HepG2 (cell line): ENCODE measurements around the gene GP2. TPM values are rescaled to one million over a fixed set of nuclear protein-coding genes. Genes with fewer than 3 reads are reported as not detected.
A peak's percentile ranks its signal among the peaks of the same experiment; 100 is the strongest.

Source experiments
- ATAC-seq: fragments of 200-7000 bp; cut with Tn5 transposase; 3 replicates; pipeline ENCODE4 v1.9.1; 2020; ENCODE audit warnings: mild to moderate bottlenecking, moderate library complexity
- BruUV-seq: library from RNA; stranded (reverse); fragments of 400-500 nt; replicated peaks from 2 replicates; lab custom pipeline; 2021; lab: Mats Ljungman, UMichigan
- CTCF ChIA-PET: fragments of 300-600 bp; formaldehyde crosslinking; extraction: SDS; loops from one replicate; lab custom pipeline; 2021; ENCODE audit warnings: low total read pairs, inconsistent platforms, low intra/inter-chr PET ratio; lab: Yijun Ruan, JAX
- POLR2A ChIA-PET: fragments of 350-600 bp; sonication (Branson Sonifier 250); formaldehyde crosslinking; loops from one replicate; lab custom pipeline; 2020; ENCODE audit warnings: antibody characterized with exemption, inconsistent platforms; lab: Yijun Ruan, JAX
- DNase-seq: peaks from one replicate; pipeline ENCODE4 v3.0.0-alpha.2; 2015; ENCODE audit warnings: low spot score
- FAIRE-seq: peaks from 3 replicates; lab custom pipeline; 2011; peaks lifted over from hg19 to GRCh38; lab: Jason Lieb, UNC
- H2AFZ ChIP-seq: one replicate; pipeline ENCODE4 v1.6.1; 2011; ENCODE audit warnings: low read length, inconsistent platforms
- H3K27ac ChIP-seq: fragments of 300-600 bp; 3 replicates; pipeline ENCODE4 v1.8.0; 2011; ENCODE audit warnings: mixed run types, mild to moderate bottlenecking, mixed read lengths, low read length, inconsistent platforms; ENCODE audit not compliant: insufficient read depth; ENCODE audit errors: extremely low read length
- H3K27me3 ChIP-seq, 2 experiments: fragments of 200-600 bp in 1 of 2; 2 replicates in 1 of 2; 3 replicates in 1 of 2; pipeline versions ENCODE4 v1.6.0 to v1.8.0; 2011; ENCODE audit warnings: low read length in 2 of 2, mild to moderate bottlenecking in 2 of 2, moderate library complexity in 2 of 2, inconsistent platforms in 1 of 2; ENCODE audit not compliant: insufficient read depth in 2 of 2, control insufficient read depth in 1 of 2
- H3K36me3 ChIP-seq, 2 experiments: fragments of 200-600 bp in 1 of 2; replicated peaks in 1 of 2; 2 replicates in 1 of 2; 3 replicates in 1 of 2; pipeline versions ENCODE4 v1.5.1 to v1.8.0; 2011; ENCODE audit warnings: low read length in 2 of 2, inconsistent platforms in 1 of 2; ENCODE audit not compliant: insufficient read depth in 2 of 2, control insufficient read depth in 1 of 2
- H3K4me1 ChIP-seq: 2 replicates; pipeline ENCODE4 v1.5.1; 2012; ENCODE audit warnings: low read length, inconsistent platforms; ENCODE audit not compliant: insufficient read depth
- H3K4me2 ChIP-seq: 2 replicates; pipeline ENCODE4 v1.6.0; 2011; ENCODE audit warnings: low read depth, low read length, inconsistent platforms
- H3K4me3 ChIP-seq, 3 experiments: fragments of 200-600 bp in 1 of 3; sonication (generic), shearing (Covaris generic) in 1 of 3; replicated peaks in 1 of 3; 2 replicates each; pipeline ENCODE4 v1.5.1; 2011 to 2016; ENCODE audit warnings: low read length in 3 of 3, inconsistent platforms in 2 of 3, low read depth in 2 of 3, mild to moderate bottlenecking in 2 of 3, control low read depth in 1 of 3, mixed read lengths in 1 of 3; ENCODE audit not compliant: insufficient read depth in 1 of 3
- H3K79me2 ChIP-seq: one replicate; pipeline ENCODE4 v1.6.1; 2011; ENCODE audit warnings: low read length, inconsistent platforms; ENCODE audit not compliant: insufficient read depth
- H3K9ac ChIP-seq: 2 replicates; pipeline ENCODE4 v1.6.0; 2011; ENCODE audit warnings: mild to moderate bottlenecking, low read depth, low read length, inconsistent platforms; ENCODE audit not compliant: insufficient read depth
- H3K9me3 ChIP-seq: 2 replicates; pipeline ENCODE4 v1.5.1; 2012; ENCODE audit warnings: mild to moderate bottlenecking, low read length
- H4K20me1 ChIP-seq: 2 replicates; pipeline ENCODE4 v1.6.0; 2011; ENCODE audit warnings: inconsistent platforms, mild to moderate bottlenecking, low read length, moderate library complexity; ENCODE audit not compliant: insufficient read depth
- CEBPG ChIP-seq: IDR thresholded peaks from 2 replicates; pipeline ENCODE4 v1.6.1; 2016
- CHD2 ChIP-seq: IDR thresholded peaks from 2 replicates; pipeline ENCODE4 v1.6.1; 2011; ENCODE audit warnings: low read depth, low read length, improper control_type of control experiment
- CSRNP1 ChIP-seq: sonication (generic); formaldehyde crosslinking; IDR thresholded peaks from 2 replicates; pipeline ENCODE4 v1.8.1; 2023; ENCODE audit warnings: mild to moderate bottlenecking, missing genetic modification reagents
- FOXK1 ChIP-seq: sonication (generic); formaldehyde crosslinking; IDR thresholded peaks from 2 replicates; pipeline ENCODE4 v1.4.0; 2020; ENCODE audit warnings: low read depth, missing genetic modification reagents, borderline replicate concordance
- GPN1 ChIP-seq: sonication (generic); formaldehyde crosslinking; IDR thresholded peaks from 2 replicates; pipeline ENCODE4 v1.5.1; 2020; ENCODE audit warnings: missing genetic modification reagents, borderline replicate concordance
- KDM3A ChIP-seq: IDR thresholded peaks from 2 replicates; pipeline ENCODE4 v1.6.1; 2018; ENCODE audit warnings: low read depth, missing compliant biosample characterization
- MAFK ChIP-seq, 2 experiments: IDR thresholded peaks in 1 of 2; conservative IDR thresholded peaks in 1 of 2; 2 replicates each; pipeline ENCODE4 v1.6.1; 2011; ENCODE audit warnings: improper control_type of control experiment in 2 of 2, low read length in 2 of 2
- MIXL1 ChIP-seq: IDR thresholded peaks from 2 replicates; pipeline ENCODE4 v1.6.1; 2016
- MTF1 ChIP-seq: sonication (generic); formaldehyde crosslinking; IDR thresholded peaks from 2 replicates; pipeline ENCODE4 v1.5.0; 2020; ENCODE audit warnings: missing genetic modification reagents
- RAD21 ChIP-seq: fragments of 450-650 bp; formaldehyde crosslinking; IDR thresholded peaks from 2 replicates; pipeline ENCODE4 v1.5.0; 2020; ENCODE audit warnings: mild to moderate bottlenecking
- REST ChIP-seq, 2 experiments: IDR thresholded peaks; 2 replicates each; pipeline ENCODE4 v1.6.1; 2011 to 2012; ENCODE audit warnings: low read length in 2 of 2, borderline replicate concordance in 1 of 2, low read depth in 1 of 2, mild to moderate bottlenecking in 1 of 2, moderate library complexity in 1 of 2
- SP4 ChIP-seq: sonication (generic); formaldehyde crosslinking; IDR thresholded peaks from 2 replicates; pipeline ENCODE4 v1.8.1; 2023; ENCODE audit warnings: mild to moderate bottlenecking, missing genetic modification reagents
- SSRP1 ChIP-seq: IDR thresholded peaks from 2 replicates; pipeline ENCODE4 v1.6.1; 2016; ENCODE audit warnings: control low read depth
- ZC3H4 ChIP-seq: sonication (generic); formaldehyde crosslinking; IDR thresholded peaks from 2 replicates; pipeline ENCODE4 v1.4.0; 2020; ENCODE audit warnings: missing genetic modification reagents, borderline replicate concordance
- ZFP36 ChIP-seq: fragments of 150-350 bp; IDR thresholded peaks from 2 replicates; pipeline ENCODE4 v1.6.1; 2018; ENCODE audit warnings: borderline replicate concordance, low read length, low read depth; ENCODE audit not compliant: partially characterized antibody
- ZFP90 ChIP-seq: sonication (generic); formaldehyde crosslinking; IDR thresholded peaks from 2 replicates; pipeline ENCODE4 v1.8.0; 2022; ENCODE audit warnings: missing genetic modification reagents, mild to moderate bottlenecking, inconsistent platforms, borderline replicate concordance
- ZNF501 ChIP-seq: sonication (generic); formaldehyde crosslinking; IDR thresholded peaks from 2 replicates; pipeline ENCODE4 v1.5.1; 2020; ENCODE audit warnings: mild to moderate bottlenecking, moderate library complexity, missing genetic modification reagents
- ZNF558 ChIP-seq: sonication (generic); formaldehyde crosslinking; IDR thresholded peaks from 2 replicates; pipeline ENCODE4 v1.9.0; 2022; ENCODE audit warnings: mild to moderate bottlenecking, missing genetic modification reagents, borderline replicate concordance
- ZNF607 ChIP-seq: sonication (generic); formaldehyde crosslinking; IDR thresholded peaks from 2 replicates; pipeline ENCODE4 v1.5.1; 2020; ENCODE audit warnings: missing genetic modification reagents, mild to moderate bottlenecking, borderline replicate concordance
- ZNF746 ChIP-seq: sonication (generic); formaldehyde crosslinking; IDR thresholded peaks from 2 replicates; pipeline ENCODE4 v1.8.0; 2022; ENCODE audit warnings: mild to moderate bottlenecking, missing genetic modification reagents
- ZSCAN12 ChIP-seq: sonication (generic); formaldehyde crosslinking; IDR thresholded peaks from 2 replicates; pipeline ENCODE4 v1.9.0; 2021; ENCODE audit warnings: mild to moderate bottlenecking, missing genetic modification reagents
- ZZZ3 ChIP-seq: sonication (generic); formaldehyde crosslinking; IDR thresholded peaks from 2 replicates; pipeline ENCODE4 v1.4.0; 2020; ENCODE audit warnings: missing genetic modification reagents, mild to moderate bottlenecking, borderline replicate concordance
- WGBS: methylation state at CpG from one replicate; pipeline ENCODE4 v1.1.6; 2017; ENCODE audit warnings: low lambda C conversion rate; 5-methylcytosine and 5-hydroxymethylcytosine counted together
- in situ Hi-C: cut with HindIII; loops from 2 replicates; pipeline ENCODE4 v1.10.0; 2017; ENCODE audit warnings: low pct_unique_long_range_greater_than_20kb; ENCODE audit not compliant: extremely low pct_ligation_motif_present
- intact Hi-C: fragments of 100-400 bp; cut with micrococcal nuclease; formaldehyde crosslinking; loops from one replicate; pipeline ENCODE4 v1.10.0; 2022; ENCODE audit not compliant: unreplicated experiment
- polyA plus RNA-seq, 8 experiments: library from polyadenylated mRNA; depleted of rRNA in 3 of 8; stranded (reverse) in 7 of 8; unstranded in 1 of 8; fragments of >200 nt; fragmentation: Illumina TruSeq in 4 of 8; extraction: Trizol in 4 of 8; gene quantifications; 2 replicates each; pipeline versions ENCODE4 v1.2.1 to v1.2.3, GENCODE V29; 2011 to 2016; ENCODE audit warnings: low read depth in 4 of 8, missing spikeins in 1 of 8, mixed read lengths in 1 of 8; ENCODE audit not compliant: insufficient read depth in 1 of 8
- total RNA-seq, 5 experiments: library from RNA; depleted of rRNA; stranded (reverse); fragments of >200 nt; fragmentation: Illumina TruSeq; extraction: Trizol; gene quantifications; 2 replicates each; pipeline ENCODE4 v1.2.3, GENCODE V29; 2016; ENCODE audit warnings: low read depth in 1 of 5

Gene GP2
- total and polyA plus RNA-seq, 2 of the 13 experiments (the other 11 are each of a cell fraction or from before 2014, with no cell fraction given): 0.15 to 0.69 TPM

GRCh38 chr16:20271893-20272292, 55.4 kb downstream of the GP2 start:
- intact Hi-C loops: no loop called here
- no TSS peak for BruUV-seq
- no peak for ATAC-seq
- ChIA-PET CTCF (no interaction called here), POLR2A (no interaction called here)
- Histone ChIP-seq H3K4me2 (no peak overlapping the region), H3K9me3 (no peaks in the 10 kb centered on the region), H4K20me1 (no peaks in the 10 kb centered on the region), H3K4me3 (no peak overlapping the region), H3K27ac (no peak overlapping the region), H3K9ac (no peak overlapping the region), H3K79me2 (no peaks in the 10 kb centered on the region), H3K4me1 (no peaks in the 10 kb centered on the region), H3K27me3 (peaks cover 2 to 16% of the 10 kb centered on the region in 2 experiments; a peak in 4 of 5 replicates), H2AFZ (no peak overlapping the region), H3K36me3 (no peaks in the 10 kb centered on the region)
- no peak for DNase-seq
- no peak for FAIRE-seq
- 4% methylated on average over 2 of the region's 2 CpGs for WGBS
- in situ Hi-C loops: no loop called here
- TF ChIP-seq ZNF558 (CRISPR knock-in tag): no peak
- TF ChIP-seq ZNF607 (CRISPR knock-in tag): 0 out of 2 replicates have a peak, but pooled peaks have one; percentile 33
- no peak for TF ChIP-seq RAD21 (CRISPR knock-in tag)
- no peak for TF ChIP-seq ZNF501 (CRISPR knock-in tag)
- no peak for TF ChIP-seq MAFK (conservative IDR thresholded peaks at IDR 0.05 in 1 of 2, IDR thresholded peaks at IDR 0.05 in 1 of 2; ENCODE audit: low read length in 2 of 2)
- TF ChIP-seq ZSCAN12: no peak
- TF ChIP-seq CHD2: no peak
- TF ChIP-seq MTF1 (CRISPR knock-in tag): no peak
- no peak for TF ChIP-seq SSRP1 (CRISPR knock-in tag)
- TF ChIP-seq ZC3H4: no peak
- TF ChIP-seq ZNF746 (CRISPR knock-in tag): no peak
- TF ChIP-seq ZFP36: no peak
- peak; percentile 63; the same call in 1 of the 2 replicates for TF ChIP-seq MIXL1
- TF ChIP-seq REST (IDR thresholded peaks at IDR 0.05; ENCODE audit: borderline replicate concordance in 1 of 2, low read depth in 1 of 2, low read length in 2 of 2): peak; percentile 51 to 95
- no peak for TF ChIP-seq GPN1 (CRISPR knock-in tag)
- no peak for TF ChIP-seq ZZZ3 (CRISPR knock-in tag)
- TF ChIP-seq CSRNP1 (CRISPR knock-in tag): no peak
- no peak for TF ChIP-seq ZFP90 (CRISPR knock-in tag)
- TF ChIP-seq SP4: no peak
- TF ChIP-seq KDM3A: no peak
- no peak for TF ChIP-seq CEBPG (CRISPR knock-in tag)
- no peak for TF ChIP-seq FOXK1 (CRISPR knock-in tag)
